GM18861 (cell line): ENCODE results near the gene PIGM.
"Not testable (repeated sequence)": the region's sequence is repeated elsewhere in the genome, so short reads cannot be mapped to it uniquely, and the experiment has no call there.

Experiments
- ATAC-seq: cut with Tn5 transposase; IDR thresholded peaks from one replicate; pipeline ENCODE4 v1.9.1; 2021; ENCODE audit not compliant: unreplicated experiment

The PIGM gene

GRCh38 chr1:160061369-160062229 is 29.8 kb upstream of the PIGM start:
- ATAC-seq, result no peak

DNA sequence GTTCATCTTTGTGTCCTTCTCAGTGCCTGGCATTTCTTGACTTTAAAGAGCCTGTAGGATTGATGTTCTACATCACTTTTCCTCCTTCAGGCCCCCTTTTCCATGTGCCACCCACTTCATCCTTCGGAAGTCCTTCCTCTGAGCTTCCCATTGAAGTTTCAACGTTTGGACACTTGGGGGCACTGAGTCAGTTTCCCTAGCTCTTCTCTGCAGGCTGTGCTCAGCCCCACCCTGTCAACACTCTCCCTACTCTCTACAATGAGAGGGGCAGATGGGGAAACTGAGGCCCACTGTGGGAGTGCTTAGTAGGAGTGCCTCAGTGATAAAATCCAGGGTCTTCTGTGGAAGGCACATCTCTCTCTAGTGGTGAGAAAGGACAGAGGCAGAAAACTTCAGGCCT is 26.3 kb upstream of the PIGM start:
- ATAC-seq, result no peak

GRCh38 chr1:160056648-160057169 is 24.9 kb upstream of the PIGM start:
- no peak for ATAC-seq

DNA sequence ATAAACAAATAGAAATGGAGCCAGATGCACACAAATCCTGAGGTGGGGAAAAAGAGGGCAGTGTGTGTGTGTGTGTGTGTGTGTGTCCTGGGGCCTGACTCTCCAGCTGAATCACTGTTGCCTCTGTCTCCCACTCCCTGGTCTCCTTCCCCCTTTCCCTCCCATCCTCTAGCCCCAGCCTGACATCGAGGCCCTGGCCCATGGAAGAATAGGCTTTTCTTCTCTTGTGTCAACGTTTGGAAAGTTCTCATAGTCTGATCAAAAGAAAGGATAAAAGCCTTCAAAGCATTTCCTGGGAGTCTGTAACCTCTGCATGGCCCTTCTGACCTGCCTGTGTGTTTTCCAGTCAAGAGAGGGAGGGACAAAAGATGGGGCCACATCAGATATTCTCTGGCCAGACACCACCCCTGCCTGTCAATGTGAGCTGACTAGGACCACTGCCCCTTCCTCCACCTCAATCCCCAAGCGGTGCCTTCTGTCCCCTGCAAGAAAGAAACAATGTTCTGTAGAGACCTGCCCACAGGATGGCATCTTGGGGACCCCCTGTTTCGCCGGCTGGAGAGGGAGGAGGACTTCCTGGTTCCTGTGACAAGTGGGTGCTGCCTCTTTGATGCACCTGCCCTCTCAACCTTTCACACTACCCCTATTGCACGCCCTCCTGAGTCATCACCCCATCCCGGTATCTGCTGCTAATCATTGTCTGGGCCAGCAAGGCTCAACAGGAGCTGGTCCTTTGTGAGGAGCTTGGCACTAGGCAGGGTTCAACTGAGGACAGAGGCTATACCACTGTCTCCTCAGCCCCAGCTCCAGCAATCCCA is 22.0 kb upstream of the PIGM start:
- ATAC-seq, result no peak

DNA sequence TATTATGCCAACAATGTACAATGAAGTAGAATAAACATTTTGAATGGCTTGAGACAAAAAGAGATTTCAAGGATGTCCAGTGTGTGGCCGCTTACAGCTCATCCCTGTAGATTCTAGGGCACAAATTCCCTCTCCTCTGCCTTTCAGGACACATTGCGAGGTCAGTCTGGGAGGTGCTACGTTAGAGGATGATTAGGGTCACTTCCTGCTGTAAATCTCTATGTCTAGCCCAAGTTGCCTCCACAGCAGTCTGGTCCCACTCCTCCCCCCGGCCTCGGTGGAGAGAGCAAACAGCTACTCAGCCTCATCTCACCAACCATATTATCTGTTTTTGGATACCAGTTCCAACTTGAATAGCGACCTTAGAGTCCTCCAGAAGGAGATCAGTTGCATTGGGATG is 21.1 kb upstream of the PIGM start:
- no peak for ATAC-seq

DNA sequence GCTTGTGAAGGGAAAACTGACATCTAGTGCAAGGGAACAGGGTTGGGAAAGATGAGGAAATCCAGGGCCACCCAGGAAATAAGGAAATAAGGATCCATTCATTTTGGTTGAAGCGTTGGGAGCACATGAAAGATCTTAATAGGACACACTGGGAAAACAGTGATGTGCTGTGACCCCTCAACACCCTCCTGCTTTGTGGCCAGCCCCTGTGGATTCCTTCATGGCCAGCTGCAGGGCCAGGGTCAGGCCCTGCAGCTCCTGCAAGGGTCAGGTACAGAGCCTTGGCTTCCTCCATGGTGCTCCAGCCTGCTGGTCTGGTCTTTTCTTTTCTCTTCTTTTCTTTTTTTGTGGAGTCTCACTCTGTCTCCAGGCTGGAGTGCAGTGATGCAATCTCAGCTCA is 18.8 kb upstream of the PIGM start:
- no peak for ATAC-seq

DNA sequence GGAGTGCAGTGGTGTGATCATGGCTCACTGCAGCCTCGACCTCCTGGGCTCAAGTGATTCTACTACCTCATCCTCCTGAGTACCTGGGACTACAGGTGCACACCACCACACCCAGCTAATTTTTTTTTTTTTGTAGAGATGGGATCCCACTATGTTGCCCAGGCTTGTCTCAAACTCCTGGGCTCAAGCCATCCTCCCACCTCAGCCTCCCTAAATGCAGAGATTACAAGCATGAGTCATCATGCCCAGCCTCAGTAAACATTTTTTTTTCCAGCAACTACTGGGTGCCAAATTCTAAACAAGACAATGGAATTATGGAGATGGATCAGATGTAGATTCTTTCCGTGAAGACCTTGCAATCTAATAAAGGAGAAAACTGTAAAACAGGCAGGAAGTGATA is 18.4 kb upstream of the PIGM start:
- ATAC-seq, result not testable (repeated sequence)

GRCh38 chr1:160049101-160049500 is 17.3 kb upstream of the PIGM start:
- ATAC-seq, result no peak

DNA sequence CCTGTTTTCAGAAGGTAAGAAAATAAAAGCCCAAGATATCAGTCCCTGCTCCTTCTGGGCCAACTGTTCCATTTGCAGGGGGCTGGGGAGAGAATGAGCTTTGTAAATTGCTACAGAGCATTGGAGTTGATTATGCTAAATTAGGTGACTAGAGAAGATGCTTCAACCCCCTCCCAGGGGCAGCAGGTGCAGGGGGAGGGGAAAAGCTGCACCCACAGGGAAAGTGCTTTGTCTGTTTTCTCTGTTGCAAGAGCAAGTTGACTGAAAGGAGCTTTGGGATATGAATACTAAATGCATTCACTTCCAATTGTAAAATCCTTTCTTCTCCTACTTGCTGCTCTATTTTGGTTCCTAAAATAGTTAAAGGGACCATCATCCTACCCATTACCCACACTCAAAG is 16.5 kb upstream of the PIGM start:
- no peak for ATAC-seq

DNA sequence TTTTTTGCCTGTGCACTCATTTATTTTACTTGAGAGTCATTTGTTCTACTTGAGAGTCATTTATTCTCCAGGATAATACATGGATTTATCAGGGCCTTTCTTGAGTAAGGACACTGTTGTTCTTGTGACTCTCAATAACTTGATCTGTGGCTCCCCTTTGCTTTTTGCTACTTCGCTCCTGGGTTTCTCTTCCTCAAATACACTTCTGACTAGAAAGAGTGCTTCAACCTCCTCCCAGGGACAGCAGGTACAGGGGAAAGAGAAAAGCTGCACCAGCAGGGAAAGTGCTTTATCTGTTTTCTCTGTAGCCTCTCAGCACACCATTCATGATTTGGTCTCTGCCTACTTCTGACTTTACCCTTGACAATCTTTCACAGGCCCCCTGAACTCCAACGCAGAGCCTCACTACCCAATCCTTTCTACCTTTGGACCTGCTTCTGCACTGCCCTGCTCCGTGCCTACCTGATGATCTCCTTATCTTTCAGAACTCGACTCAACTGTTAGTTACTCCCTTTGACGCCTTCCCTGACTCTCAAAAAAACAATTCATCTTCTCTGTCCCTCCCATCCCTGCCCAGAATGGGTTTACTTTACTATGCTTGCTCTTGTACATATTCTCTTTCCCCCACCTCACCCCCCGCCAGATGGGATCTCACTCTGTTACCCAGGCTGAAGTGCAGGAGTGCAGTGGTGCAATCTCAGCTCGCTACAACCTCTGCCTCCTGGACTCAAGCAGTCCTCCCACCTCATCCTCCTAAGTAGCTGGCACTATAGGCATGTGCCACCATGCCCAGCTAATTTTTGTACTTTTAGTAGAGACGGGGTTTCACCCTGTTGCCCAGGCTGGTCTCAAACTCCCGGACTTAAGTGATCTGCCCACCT is 15.6 kb upstream of the PIGM start:
- ATAC-seq, result no peak

- peak; percentile 64 for ATAC-seq
Measured at GRCh38 chr1:160046494-160047110, 14.8 kb upstream of the PIGM start.

GRCh38 chr1:160045653-160046052 is 13.9 kb upstream of the PIGM start:
- ATAC-seq, result no peak

DNA sequence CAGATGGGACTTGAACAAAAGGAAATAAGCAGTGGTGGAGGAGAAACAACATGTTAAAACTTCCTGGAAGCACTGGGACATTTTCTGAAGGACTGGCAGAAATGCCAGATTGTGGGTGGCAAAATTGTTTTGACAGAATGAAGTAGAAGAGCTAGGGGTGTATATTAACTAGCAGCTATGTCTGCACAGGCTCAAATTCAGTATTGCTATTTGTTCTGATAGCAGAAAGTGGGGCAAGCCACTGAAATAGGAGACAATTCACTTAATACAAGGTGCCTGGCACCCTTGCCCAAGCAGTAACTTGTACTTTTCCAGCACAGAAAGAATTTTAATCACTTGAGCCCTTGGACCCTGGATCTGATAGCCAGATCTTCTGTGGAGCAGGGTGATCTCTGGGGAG is 11.8 kb upstream of the PIGM start:
- no peak for ATAC-seq

GRCh38 chr1:160040476-160040875 is 8.7 kb upstream of the PIGM start:
- ATAC-seq, result no peak

DNA sequence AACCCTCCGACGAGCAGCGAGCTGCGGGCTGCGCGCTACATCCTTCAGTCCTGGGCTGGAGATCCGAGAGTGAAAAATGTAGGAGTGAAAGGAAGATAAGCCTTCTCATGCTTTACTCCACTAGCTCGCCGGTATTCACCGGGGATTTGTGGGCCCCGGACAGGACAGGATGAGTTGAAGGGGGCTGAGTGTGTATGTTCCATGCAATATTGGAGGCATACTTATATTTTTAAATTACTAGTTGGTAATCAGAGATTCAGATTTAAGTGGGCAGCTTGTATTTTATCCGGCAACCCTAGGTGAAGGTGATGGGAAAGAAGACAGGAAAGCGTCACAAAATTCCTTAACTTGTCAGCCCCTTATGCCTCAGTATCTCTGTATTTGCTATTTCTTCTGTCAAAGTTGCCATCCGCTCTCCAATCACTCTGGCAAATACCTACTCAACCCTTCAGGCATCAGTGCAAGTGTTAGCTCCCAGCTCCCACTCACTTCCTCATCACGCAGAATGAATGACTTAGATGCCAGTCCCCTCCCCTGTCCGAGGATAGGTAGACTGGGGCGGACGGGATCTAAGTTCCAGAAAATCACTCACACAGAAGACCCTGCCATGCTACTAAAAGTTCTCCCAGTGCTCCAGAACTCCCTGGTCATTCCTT is 503 bp upstream of the PIGM start:
- ATAC-seq, result no peak

GRCh38 chr1:160030657-160031364 is 979 bp downstream of the PIGM start:
- no peak for ATAC-seq

- no peak for ATAC-seq
Measured at GRCh38 chr1:160028426-160028825, 3.4 kb downstream of the PIGM start.

GRCh38 chr1:160025314-160025713 is 6.5 kb downstream of the PIGM start:
- no peak for ATAC-seq

DNA sequence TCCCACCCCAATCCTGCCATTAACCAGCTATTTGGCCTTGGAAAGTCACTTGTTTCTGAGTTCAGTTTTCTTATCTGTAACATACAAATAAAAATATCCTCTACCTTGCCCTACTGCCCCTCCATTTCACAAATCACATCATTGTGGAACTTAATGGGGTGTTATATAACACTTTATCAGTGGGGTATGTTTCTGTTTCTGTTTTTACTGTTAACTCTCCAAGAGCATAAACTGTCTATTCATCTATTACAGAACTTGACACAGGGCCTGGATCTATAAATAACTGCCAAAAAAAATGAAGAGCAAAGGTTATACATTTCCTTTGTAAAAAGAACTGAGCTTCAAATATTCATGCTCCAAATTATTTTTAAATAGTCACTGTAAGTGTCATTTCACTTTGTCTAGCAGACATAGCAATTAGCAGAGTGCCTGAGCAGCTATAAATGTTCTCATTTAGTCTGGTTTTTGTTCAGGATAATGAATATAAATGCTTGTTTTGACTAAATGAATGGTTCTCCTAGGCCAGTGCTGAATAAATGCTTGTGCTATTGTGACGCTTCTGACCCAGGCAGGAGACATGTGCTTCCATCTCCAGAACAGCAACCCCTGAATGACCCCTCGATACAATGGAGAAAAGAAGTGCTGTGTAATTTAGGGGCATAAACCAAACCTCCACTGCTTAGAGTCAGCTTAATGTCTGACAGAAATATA is 7.4 kb downstream of the PIGM start:
- ATAC-seq, result no peak
